GM12801 (cell line): ENCODE results near the gene RNF222.

Source experiments
- CTCF ChIP-seq: IDR thresholded peaks from one replicate; pipeline ENCODE4 v1.5.1; 2011; ENCODE audit warnings: control low read depth; ENCODE audit not compliant: insufficient read length; ENCODE audit errors: extremely low read depth

RNF222 gene

GRCh38 chr17:8384801-8385378 is 12.7 kb downstream of the RNF222 start:
- TF ChIP-seq CTCF = no peak

GRCh38 chr17:8383143-8383822 is 14.3 kb downstream of the RNF222 start, which contains the start of gene RPL26:
TSS of gene RPL26 (minus strand) at chr17:8383193. CDS start at chr17:8382310, 883 bp downstream.
- peak; percentile 14 for TF ChIP-seq CTCF

- TF ChIP-seq CTCF = no peak
These were observed 14.8 kb downstream of the RNF222 start for GRCh38 chr17:8382880-8383142.

GRCh38 chr17:8382052-8382879 is 15.4 kb downstream of the RNF222 start:
- no peak for TF ChIP-seq CTCF

GRCh38 chr17:8380049-8380448 is 17.6 kb downstream of the RNF222 start:
- no peak for TF ChIP-seq CTCF

- no peak for TF ChIP-seq CTCF
These were observed 20.2 kb downstream of the RNF222 start for GRCh38 chr17:8377422-8377821.

GRCh38 chr17:8376271-8377067 is 21.2 kb downstream of the RNF222 start, which contains the start of gene KRABD2:
TSS of gene KRABD2 (minus strand) at chr17:8376704.
- TF ChIP-seq CTCF = no peak
